Fibroblast of skin of left biceps (primary cell): ENCODE data around the gene KIFC3.
"Not testable (repeated sequence)": the region's sequence is repeated elsewhere in the genome, so short reads cannot be mapped to it uniquely, and the experiment has no call there.

ENCODE experiments used
- DNase-seq, 2 experiments: peaks; one replicate each; pipeline ENCODE4 v3.0.0-alpha.2; 2013; ENCODE audit warnings: low read depth in 2 of 2

The KIFC3 gene

DNA sequence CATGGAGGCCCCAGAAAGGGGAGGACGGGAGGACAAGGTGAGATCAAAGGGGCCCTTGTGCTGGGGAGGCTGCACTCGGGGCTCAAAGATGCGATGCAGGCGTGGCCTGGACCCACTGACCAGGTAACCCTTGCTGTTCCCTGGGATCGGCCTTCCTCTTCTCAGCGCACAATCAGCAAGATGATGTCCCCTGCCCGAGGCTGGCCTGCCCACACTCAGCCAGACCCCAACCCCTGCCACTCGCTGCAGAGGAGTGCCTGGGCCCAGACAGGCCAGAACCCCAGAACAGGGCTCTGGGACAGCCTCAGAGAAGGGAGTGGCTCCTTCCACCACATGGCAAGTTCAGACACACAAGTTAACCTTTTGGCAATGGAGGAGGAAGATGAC lies 14.8 kb downstream of the KIFC3 start:
- DNase-seq: no peak

DNA sequence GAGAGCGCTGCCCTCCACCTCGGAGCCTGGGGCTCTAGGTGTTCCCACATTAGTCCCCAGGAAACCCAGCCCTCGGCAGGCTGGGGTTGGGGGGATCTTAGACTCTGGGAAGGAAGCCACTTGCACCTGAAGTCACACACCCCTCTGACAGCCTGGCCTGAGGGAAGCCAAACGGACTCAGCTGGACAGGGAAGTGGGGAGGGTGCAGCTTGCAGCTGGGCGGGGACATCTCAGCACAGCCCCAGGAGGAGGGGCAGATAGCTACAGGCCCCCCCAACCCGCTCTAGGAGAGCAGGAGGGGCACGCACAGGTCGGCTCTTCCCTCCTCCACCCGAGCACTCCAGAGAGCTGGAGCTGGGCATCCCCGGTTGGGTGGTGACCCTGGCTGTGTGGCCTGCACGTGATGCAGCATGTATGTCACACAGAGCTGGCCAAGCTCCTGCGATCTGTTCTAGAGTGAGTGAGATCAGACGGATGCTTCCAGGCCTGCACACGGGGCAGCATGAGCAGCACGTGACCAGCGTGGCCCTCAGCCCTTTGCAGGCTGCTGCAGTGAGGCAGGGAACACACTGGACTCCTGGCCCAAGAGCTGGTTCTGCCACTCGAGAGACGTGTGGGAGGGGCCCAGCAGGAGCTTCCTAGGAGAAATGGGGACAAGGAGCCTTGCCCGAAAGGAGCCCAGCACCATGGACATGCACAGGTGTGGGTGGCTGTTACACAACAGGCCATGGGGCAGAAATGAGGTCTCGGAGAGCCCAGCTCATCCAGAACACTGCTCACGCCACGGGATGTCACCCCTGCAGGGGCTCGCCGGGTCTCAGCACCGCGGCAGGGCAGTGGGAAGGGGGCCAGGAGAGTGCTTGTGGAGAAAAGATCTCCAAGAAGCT lies 15.4 kb downstream of the KIFC3 start:
- no peak for DNase-seq

DNA sequence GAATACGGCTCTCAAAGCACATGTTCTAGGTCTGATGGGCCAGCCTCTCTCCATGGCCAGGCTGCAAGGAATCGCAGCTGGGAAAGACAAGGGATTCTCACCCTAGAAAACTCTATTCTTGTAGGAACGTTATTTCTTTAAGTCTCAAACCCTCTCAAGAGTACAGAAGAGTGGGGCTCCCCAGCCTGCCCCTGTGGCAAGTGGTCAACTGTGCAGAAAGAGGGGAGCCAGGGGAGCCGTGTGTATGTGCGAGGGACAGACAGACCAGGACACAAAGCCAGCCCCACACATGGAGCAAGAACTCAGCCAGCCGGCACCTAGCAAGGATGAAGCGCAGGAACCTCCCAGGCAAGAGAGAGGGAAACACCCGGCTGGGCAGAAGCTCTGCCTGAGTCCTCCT lies 16.4 kb downstream of the KIFC3 start:
- DNase-seq: no peak

- DNase-seq: no peak
Observed at GRCh38 chr16:57785385-57785784, 16.9 kb downstream of the KIFC3 start.

GRCh38 chr16:57784334-57784733 lies 18.0 kb downstream of the KIFC3 start:
- DNase-seq: no peak

GRCh38 chr16:57783883-57784282 lies 18.4 kb downstream of the KIFC3 start:
- DNase-seq: no peak

GRCh38 chr16:57783116-57783515 lies 19.2 kb downstream of the KIFC3 start:
- no peak for DNase-seq

GRCh38 chr16:57782607-57783055 lies 19.7 kb downstream of the KIFC3 start:
- not testable (repeated sequence) for DNase-seq

DNA sequence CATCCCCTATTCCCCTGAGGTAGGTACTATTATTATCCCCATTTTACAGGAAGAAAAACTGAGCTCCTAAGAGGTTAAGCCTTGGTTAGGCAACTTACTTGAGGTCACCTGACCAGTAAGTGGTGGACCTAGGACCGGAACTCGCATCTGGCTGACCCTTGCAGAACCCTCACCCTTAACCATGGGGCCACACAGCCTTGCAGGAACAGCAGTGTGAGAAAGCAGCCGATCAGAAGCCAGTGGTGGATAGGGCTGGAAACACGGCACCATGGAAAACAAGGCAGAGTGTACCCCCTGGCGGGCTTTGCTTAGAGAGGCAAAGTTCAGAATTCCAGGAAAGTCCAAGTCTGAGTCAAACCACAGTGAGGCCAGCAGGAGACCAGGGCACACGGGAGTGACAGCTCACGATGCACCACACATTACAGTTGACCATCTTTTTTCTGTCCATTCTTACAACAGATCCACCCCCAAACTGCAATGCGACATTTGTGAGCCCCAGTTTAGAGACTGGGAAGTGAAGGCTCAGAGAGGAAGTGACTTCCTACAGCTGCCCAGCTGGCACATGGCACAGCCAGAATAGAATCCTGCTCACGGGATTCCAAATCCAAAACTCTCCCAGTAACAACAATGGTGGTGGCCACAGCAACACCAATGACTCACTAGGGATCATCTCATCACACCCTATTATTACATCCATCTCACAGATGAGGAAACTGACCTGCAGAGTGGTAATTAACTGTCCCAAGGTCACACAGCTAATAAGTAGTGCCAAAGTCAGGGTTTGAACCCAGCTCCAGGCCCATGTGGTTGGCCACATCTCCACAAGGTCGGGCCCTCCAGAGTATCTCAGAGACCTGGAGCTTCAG lies 20.3 kb downstream of the KIFC3 start:
- no peak for DNase-seq

- DNase-seq: no peak
Observed at GRCh38 chr16:57781349-57781740, 20.9 kb downstream of the KIFC3 start.

GRCh38 chr16:57779836-57780235 lies 22.5 kb downstream of the KIFC3 start:
- not testable (repeated sequence) for DNase-seq

- DNase-seq: no peak
Observed at GRCh38 chr16:57778658-57779057, 23.6 kb downstream of the KIFC3 start.

DNA sequence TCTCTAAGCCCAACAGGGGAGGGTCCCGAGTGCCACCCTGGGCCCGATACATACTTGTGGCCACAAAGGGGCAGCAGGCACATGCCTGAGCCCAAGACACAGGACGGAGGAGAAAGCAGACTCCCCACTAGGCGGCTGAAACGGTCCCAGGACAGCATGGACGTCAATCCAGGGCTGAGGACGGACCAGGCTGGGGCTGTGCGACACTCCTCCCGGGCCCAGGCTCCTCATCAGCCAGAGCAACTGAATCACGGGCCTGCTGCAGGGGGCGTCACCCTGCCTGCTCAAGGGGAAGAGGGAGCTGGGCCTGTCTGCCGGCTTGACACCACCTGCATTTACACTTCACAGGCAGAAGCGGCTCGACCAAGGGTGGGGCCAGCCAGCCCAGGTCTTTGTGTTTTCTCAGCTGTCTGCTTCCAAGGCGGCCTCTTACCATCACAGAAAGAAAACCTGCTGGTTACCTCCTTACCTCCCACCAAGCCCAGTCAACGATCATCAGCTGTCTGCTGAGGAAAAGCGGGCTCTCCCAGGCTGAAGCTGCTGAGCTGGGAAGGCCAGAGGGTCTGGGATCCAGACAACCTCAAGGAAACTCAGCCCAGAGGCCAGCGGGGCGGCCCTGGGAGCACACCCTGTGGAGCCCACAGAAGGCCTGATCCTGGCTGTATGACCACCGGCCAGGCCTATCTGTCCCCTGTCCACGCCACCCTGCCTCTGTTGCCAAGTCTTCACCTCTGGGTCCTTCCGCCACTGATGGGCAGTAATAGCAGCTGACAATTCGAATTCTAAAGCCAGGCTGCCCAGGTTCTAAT lies 26.4 kb downstream of the KIFC3 start:
- no peak for DNase-seq

GRCh38 chr16:57774705-57775285 lies 27.5 kb downstream of the KIFC3 start:
- DNase-seq: no peak

- no peak for DNase-seq
Observed at GRCh38 chr16:57773655-57774295, 28.5 kb downstream of the KIFC3 start.

GRCh38 chr16:57773019-57773418 lies 29.3 kb downstream of the KIFC3 start:
- no peak for DNase-seq

DNA sequence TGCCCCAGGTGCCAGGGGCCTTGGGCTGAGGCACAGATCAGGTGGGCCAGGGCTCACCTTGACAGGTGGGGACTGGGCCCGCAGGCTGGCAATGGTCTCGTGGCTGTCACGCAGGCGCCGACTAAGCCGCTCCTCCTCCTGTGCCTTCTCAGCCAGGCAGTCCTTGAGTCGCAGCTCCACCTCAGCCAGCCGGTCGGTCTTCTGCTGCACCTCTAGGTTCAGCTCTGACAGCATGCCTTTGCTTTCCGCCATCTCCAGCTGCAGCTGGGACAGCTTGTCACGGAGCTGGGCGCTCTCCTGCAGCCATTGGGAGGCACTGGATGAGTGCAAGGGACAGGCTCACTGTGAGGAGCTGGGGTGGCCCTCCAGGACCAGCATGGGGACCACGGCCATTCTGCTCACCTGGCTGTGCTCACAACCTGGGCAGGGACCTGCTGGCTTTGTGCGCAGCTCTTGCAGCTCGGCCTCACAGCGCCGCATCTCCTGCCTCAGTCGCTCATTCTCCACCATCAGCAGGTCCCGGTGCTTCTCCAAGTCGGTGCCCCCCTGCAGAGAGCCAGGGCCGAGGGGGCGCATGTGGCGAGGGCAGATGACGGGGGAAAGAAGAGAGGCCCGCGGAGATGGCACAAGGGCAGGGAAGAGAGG lies 31.0 kb downstream of the KIFC3 start:
- DNase-seq: no peak

DNA sequence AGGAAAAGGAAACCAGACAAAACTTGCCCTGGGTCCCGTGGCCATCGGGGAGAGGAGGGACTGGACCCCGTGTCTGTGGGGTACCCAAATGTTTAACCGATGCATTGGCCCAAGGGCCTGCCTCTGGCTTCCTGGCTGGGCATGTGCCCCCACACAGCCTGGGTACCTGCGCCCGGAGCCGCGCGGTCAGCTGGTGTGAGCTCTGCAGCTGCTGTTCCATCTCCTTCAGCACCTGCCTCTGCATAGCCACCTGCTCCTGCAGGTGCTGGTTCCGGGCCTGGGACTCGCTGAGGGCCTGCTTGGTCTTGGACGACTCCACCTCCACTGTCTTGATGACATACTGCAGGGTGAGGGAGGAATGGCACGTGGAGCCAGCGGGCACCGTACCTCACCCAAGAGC lies 31.9 kb downstream of the KIFC3 start:
- no peak for DNase-seq

- DNase-seq: no peak
Observed at GRCh38 chr16:57769541-57770145, 32.6 kb downstream of the KIFC3 start.

- no peak for DNase-seq
Observed at GRCh38 chr16:57766714-57767348, 35.5 kb downstream of the KIFC3 start.
